DMS153 treated with DMSO at 0.1 percent for 48 hours (cell line): ENCODE results near the gene EPC1.
"Not testable (repeated sequence)": the region's sequence is repeated elsewhere in the genome, so short reads cannot be mapped to it uniquely, and the experiment has no call there.

Source experiments
- DNase-seq: peaks from one replicate; lab custom pipeline; 2025; ENCODE audit not compliant: unreplicated experiment; lab: John Stamatoyannopoulos, UW

The EPC1 gene

DNA sequence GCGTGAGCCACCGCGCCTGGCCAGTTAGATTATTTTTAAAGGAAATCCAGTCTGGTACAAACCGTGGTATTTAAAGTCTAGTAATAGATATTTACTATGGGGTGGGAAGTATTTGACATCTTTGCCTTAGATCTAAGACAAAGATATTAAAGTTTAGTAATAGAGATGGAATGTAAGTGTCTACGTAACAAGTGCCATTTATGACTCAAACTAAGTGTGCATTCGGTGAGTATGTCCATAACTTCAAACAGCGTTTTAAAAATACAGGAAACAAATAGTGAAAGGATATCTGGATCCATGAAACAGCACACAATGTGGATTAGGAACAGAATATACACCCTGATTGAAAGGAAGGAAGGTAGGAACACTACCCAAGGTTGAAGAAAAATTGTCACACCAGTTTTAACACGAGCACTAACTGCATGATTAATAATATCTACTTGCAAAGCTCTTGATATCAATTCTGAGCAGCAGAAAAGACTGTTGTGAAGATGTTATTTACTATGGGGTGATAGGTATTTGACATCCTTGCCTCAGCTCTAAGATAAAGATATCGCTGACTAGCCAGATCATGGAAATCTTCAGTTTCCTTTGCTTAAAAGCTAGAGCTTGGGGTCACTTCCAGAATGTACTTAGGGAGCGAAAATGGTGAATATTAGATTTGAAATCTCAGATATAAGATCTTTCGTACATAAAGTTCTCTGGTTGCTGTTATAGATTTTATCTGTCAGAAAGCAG is 48.7 kb downstream of the EPC1 start:
- no peak for DNase-seq

DNA sequence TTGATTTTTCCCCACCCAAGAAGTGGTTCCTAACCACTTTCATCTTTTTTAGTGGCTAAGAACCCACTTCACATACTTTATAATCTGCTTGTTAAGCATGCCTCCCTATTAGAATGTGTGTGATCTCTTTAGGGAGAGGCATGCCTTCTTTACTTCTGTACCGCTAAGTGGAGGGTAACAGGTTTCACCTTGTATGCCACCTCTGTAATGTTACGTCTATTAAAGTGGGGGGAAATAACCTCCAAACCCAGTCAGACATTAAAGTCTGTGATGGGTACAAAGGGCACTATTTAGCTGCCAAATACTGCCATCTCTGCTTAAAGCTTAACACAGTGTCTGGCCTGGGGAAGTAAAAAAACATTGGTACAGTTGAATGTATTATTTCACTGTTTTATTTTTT is 51.9 kb downstream of the EPC1 start:
- no peak for DNase-seq

DNA sequence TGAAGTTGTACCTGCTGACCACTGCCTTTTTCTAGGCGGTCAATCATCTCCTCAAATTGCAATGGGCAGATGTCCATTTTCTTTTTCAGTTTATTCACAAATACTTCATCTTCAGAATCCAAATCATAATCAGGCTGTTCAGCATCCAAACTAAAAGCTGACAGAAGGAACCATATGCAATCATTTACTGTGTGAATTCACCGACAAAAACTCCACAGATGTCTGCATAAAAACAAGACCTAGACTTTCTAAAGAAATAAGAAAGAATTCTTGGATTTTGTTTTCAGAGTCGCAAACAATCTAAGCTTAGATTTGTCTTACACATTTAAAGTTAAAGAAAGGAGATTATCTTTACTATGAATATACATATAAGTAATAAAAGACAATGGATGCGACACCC is 53.4 kb downstream of the EPC1 start:
- DNase-seq, result no peak

DNA sequence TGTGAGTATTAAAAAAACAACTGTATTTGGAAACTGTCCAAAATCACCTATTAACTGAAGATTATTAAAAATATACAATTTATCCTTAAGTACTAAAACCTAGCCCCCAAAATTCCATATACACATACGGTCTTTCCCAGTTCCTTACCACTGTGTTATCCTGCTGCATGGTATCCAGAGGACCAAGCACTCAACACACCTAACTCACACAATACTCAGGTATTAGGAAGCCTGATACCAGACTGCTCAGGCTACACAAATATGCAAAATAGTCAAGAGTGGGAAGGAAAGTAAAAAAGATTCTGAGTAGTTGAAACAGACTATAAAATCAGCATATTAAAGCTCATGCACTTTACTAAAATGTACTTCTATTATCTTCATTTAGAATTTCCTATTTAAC is 67.2 kb downstream of the EPC1 start:
- no peak for DNase-seq

DNA sequence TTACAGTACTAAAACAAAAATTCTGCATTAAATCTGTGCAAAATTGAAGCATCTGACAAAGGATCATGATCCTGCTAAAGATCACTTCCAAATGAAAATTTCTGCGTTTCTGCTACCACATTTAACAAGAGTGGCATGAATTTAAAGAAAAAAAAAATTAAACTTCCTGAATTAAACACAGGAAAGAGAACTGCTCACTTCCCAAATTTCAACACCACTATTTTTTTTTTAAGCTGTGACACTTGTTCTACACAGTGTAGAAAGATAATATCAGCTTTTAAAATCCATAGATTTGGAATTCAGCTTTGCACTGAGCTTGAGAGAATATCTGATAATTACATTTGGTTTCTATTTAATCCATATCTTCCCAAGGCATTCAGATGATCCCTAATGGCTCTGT is 73.6 kb downstream of the EPC1 start:
- DNase-seq, result no peak

DNA sequence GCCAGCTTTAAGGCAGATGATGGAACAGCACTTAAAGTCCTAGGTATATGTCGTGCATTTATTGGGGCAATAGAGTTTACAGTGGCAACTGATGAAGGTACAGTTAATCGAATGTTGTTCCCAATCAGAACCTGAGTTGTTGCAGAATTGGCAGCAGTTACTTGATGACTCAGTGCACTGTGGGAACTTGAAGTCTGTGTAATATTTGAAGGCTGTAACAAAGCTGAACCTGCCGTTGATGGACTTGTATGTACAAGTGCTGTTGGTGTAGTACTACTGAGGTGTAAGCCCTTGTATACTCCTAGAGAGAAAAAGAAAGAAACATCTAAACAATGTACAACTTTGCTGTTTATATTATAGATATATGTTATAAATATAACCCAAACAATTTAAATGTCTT is 75.3 kb downstream of the EPC1 start:
- no peak for DNase-seq

DNA sequence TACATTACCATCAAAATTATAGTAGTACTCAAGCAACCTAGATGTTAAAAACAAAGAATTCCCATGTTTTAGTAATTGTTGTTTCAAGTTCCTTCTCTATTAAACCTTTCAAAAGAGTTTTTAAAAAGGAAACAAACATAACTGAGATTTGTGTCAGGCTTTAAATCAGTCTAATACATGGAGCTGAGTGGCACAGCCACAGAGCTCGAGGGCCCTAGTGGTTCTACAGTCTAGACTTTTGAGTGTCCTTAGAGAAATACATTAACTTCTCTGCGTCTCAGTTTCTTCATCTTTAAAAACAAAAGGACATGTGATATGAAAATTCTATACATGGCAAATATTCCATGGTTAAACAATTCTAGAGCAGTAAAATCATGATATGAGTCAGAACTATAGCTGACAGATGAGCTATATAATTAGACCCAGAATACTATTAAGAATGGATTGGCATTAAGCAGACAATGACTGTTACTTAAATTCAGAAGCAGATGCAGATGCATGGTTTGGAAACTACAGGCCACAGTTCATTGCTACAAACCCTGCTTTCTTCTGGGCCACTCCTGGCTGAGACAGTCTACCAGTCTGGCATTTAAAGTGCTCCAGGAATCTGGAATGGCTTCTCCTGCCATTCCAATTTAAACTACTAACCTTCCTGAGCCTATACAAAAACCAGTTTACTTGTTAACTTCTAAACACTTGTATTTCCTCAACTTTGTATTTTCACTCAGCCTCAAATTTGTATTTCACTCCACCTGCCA is 77.4 kb downstream of the EPC1 start:
- no peak for DNase-seq

DNA sequence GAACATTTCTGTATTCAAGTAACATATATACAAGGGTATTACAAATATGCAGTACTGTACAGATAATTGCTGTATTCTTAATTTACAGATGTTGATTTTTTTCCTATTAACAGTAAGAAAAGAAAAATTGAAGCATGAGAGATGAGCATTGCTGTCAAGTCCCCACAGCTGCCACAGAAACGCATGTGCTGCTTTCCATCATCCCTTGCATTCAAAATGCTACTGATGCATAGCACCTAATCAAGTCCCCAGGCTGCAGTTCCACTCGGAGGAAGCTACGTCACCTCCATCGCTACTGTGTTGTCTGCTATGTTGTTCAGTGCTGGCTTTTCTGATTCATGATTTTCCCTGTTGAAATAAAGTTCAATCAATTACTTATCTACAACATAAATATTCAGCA is 78.2 kb downstream of the EPC1 start:
- no peak for DNase-seq

DNA sequence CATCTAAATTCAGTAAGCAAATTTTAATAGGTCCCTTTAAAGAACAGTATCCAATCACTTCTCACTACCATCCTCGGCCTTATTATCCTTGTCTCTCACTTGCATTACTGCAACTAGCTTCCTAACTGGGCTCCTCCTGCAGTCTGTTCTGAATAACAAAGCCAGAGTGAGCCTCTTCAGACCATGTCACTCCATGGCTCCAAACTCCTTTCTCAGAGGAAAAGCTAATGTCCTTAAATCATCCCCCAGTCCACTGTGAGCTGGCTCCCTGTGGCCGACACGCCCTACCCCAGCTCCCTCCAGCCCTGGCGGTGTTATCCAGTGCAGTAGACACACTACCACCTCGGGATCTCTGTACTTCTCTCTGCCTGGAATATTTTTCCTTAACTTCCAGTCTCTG is 80.0 kb downstream of the EPC1 start:
- DNase-seq, result no peak

DNA sequence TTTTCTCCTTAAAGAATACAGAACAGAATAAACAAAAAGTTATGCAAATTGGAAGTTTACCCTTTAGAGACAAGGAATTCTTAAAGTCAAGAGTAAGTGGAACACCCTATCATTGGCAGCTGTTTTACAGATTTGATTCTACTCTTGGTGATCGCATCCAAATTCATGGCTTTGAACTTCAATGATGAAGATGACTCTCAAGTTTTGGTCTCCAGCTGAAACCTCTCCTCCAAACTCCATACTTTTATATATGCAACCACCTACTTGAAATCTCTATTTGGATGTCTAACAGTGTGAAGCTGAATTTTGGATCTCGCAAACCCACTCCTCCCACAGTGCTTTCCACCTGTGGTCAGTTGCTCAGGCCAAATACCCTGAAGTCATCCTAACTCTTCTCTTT is 80.4 kb downstream of the EPC1 start:
- no peak for DNase-seq

DNA sequence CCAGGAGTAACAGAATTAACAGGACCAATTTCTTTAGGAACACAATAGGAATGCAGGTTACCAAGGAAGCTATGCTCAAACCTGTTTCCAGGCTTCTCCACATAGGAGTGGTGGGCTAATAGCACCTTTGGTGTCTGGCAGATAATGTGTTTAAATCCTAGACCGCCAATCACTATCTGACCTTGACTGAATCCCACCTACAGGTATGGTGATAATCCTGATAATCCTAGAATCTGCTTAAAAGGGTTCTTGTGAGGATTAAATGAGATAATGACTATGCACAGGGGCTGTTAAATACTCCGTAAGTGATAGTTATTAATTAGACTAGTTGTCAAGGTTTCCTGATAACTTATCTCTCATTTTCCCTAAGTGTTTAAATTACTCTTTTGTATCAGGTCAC is 81.2 kb downstream of the EPC1 start:
- no peak for DNase-seq

DNA sequence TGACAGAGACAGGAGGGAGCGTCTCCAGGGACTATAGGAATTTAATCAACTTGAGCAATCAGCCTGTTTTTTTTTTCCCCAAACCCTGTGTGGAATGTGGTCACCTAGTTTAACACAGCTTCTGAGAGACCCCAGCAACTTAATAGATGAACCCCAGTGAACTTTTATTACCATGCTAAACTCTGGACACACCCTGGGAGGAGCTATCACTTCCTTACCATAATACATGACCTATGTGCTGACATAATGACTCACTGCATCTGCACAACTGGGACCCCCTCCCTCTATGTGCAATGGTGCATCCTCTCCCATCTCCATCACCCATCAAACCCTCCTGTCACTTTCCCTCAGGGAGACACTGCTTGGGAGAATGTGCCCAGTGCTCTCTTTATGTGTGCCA is 83.7 kb downstream of the EPC1 start:
- DNase-seq, result no peak

DNA sequence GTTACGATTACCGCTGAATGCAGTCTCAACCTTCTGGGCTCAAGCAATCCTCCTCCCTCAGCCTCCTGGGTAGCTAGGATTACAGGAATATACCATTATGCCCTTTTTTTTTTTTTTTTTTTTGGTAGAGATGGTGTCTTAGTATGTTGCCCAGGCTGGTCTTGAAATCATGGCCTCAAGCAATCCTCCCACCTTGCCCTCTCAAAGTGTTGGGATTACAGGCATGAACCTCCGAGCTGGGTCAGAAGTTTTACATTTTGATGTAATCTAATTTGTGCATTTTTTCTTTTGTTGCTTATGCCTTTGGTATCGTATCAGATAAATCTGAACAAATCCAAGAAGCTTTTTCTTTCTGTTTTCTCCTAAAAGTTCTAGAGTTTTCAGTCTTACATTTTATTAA is 87.4 kb downstream of the EPC1 start:
- no peak for DNase-seq

DNA sequence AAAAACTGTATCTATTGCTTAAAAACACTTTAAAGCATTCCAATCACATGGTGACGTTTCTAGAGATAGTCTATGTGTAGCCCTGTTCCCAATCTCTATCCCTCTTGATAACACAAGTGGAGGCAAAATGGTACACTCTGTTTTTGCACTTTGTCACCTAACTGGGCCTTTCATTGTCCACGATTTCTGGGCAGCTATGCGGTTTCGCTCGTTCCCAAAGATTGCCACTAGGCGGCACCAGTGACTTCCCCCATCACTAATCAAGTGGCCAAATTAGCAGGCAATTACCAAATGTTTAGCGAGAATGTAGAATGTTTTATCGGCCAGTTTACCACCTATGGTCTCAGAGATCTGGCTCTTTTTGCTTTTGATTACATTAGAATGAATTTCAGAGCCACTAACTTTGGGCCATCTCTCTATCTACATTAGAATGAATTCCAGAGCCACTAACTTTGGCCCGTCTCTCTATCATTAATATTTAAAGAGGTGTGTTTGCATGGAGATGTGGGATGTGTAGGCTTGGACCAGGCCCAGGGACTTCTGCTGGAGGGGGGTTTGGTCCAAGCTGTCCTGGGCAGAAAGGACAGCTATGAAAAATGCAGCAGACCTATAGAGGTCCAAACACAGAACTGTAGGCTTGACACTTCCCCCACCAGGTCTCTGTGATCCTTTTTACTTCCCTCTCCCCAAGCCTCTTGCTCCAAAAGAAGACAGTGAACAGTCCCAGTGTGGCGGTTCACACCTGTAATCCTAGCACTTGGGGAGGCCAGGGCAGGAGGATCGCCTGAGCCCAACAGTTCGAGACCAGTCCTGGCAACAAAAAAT is 90.1 kb downstream of the EPC1 start:
- no peak for DNase-seq

DNA sequence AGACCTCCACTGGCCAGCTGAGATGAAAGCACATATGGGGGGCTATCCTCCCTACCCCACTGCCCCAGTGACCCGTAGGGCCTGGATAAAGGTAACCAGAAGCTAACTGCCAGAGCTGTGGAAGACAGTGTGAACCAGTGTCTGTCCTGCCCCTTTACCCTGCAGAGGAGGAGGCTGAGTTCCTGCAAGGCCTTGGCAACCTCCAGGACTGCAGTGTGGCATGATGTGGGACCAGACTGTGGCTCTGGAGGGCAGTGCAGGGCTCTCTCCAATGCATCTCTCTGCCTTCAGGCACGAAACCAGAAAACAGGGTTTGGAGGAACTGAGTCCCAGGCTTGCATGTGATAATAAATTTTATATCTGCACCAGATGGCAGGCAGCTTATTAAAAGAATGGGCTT is 93.1 kb downstream of the EPC1 start:
- DNase-seq, result no peak

DNA sequence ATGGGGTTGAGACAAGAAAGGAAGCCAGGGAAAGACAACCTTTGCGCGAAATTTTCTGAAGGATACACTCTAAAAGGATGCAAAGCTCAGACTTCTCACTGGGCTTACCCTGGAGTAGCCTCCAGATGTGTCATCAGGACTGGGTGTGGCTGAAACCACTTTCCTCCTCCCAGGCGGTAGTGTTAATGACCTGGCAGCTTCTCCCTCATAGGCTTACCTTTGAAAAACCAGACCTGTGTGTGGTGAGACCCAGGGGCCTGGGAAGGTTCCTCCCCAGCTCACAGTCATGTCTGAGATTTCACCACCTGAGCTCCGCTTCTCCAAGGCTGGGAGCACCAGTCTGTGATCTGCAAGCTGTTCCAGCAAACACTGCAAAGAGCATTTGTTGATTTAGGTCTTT is 93.7 kb downstream of the EPC1 start:
- DNase-seq, result no peak

DNA sequence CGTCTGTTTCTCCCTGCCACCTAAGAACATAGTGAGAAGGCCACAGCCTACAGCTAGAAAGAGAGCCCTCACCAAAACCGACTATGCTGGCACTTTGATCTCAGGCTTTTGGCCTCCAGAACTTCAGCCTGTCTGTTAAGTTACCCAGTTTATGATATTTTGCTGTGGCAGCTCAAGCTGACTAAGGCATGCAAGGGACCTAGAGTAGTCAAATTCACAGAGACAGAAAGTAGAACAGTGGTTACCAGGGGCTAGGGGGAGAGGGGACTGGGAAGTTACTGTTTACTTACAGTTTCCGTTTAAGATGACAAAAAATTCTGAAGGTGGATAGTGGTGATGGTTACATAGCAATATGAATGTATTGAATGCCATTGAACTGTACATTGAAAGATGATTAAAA is 96.5 kb downstream of the EPC1 start:
- not testable (repeated sequence) for DNase-seq

DNA sequence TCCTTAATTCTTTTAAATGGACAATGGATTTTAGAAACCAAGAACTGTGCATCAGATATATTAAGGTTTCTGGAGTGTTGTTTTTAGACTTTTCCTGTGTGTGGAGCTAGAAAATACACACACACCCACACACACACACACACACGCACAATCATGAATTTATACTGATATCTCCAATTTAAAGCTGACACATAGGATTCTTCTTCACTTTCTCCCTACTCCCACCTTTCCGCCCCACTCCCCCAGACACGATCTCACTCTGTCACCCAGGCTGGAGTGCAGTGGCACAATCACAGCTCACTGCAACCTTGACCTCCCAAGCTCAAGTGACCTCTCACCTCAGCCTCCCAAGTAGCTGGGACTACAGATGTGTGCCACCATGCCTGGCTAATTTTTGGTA is 100.3 kb downstream of the EPC1 start:
- no peak for DNase-seq

DNA sequence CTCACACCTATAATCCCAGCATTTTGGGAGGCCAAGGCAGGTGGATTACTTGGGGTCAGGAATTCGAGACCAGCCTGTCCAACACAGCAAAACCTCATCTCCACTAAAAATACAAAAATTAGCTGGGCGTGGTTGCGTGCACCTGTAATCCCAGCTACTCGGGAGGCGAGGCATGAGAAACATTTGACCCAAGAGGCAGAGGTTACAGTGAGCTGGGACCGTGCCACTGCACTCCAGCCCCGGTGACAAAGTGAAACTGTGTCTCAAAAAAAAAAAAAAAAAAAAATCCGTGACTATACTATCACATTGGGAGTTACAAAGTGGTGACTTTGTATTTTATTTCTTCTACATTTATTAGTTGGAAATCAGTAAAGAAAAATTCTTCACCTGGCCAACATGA is 101.2 kb downstream of the EPC1 start:
- no peak for DNase-seq

DNA sequence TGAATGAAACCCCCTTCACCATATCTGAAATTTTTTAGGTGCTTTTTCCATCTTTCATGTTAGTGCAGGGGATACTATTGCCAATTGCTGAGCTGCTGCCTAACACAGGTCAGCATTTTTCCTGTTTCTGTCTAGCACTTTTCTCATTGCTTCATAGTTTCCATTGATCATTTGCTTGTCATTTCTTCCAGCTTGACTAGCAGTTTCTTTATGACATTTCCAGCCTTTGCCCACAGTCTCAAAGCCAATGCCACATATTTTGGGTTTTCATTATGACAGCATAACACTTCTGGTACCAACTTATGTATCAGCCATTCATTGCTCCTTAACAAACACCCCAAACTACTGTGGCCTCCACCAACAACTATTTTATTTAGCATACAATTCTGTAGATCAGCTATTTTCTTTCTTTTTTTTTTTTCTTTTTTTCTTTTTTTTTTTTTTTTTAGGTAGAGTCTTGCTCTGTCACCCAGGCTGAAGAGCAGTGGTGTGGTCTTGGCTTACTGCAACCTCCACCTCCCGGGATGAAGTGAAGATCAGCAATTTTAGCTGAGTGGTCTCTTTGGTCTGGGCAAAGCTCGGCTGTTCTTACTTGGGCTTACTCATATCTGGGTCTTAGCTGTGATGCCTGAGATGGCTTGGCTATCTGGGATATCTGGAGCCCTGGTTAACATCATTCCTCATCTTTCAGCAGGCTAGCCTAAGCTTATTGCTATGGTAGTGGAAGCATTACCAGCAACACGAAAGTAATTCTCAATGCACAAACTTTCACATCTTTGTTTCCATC is 102.3 kb downstream of the EPC1 start:
- no peak for DNase-seq

DNA sequence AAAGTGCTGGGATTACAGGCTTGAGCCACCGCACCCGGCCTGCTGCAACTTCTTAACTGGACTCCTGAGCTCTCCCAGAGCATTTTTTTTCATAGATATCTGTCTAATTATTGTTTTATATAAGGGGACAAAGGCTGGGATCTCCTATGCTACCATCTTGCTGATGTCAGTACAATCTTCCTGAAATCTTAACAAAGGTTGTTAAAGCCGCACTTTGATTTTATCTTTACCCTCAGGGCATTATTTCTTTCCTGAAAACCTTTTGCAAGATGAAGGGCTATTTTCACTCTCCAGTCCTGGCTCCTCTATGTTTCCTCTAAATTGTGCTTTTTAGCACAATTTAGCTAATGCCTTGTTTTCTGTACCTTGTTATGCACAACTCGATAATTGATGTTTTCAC is 102.9 kb downstream of the EPC1 start:
- DNase-seq, result no peak
